HG03066 (cell line): Measurements from ENCODE around the gene PCBP4.
A peak's percentile ranks its signal among the peaks of the same experiment; 100 is the strongest.

Experiments used
- ATAC-seq: cut with Tn5 transposase; IDR thresholded peaks from one replicate; pipeline ENCODE4 v1.9.1; 2021; ENCODE audit warnings: low read depth; ENCODE audit not compliant: unreplicated experiment

The PCBP4 gene

GRCh38 chr3:51967384-51968169, at the start of gene PCBP4:
Gene PCBP4, minus strand, starts transcription at chr3:51967454. Its CDS starts 6,214 bp downstream, at chr3:51961240.
- peak; percentile 56 for ATAC-seq

GRCh38 chr3:52015438-52016228, 48.4 kb upstream of the PCBP4 start:
- no peak for ATAC-seq

- ATAC-seq = no peak
These were observed 47.4 kb upstream of the PCBP4 start for GRCh38 chr3:52014613-52015012.

- no peak for ATAC-seq
These were observed 46.7 kb upstream of the PCBP4 start for GRCh38 chr3:52013802-52014598.

- no peak for ATAC-seq
These were observed 45.4 kb upstream of the PCBP4 start for GRCh38 chr3:52012699-52013098.

GRCh38 chr3:52010431-52010830, 43.2 kb upstream of the PCBP4 start:
- ATAC-seq = no peak

GRCh38 chr3:52007291-52007690, 40.0 kb upstream of the PCBP4 start:
- no peak for ATAC-seq

GRCh38 chr3:52006820-52007133, 39.5 kb upstream of the PCBP4 start:
- ATAC-seq = no peak

- ATAC-seq = no peak
These were observed 39.0 kb upstream of the PCBP4 start for GRCh38 chr3:52006017-52006819.

- no peak for ATAC-seq
These were observed 38.3 kb upstream of the PCBP4 start for GRCh38 chr3:52005571-52005986.

- ATAC-seq = no peak
These were observed 37.7 kb upstream of the PCBP4 start for GRCh38 chr3:52004906-52005395.

GRCh38 chr3:52004163-52004787, 37.0 kb upstream of the PCBP4 start:
- no peak for ATAC-seq

- ATAC-seq = no peak
These were observed 35.5 kb upstream of the PCBP4 start for GRCh38 chr3:52002748-52003147.

GRCh38 chr3:52001443-52001974, 34.3 kb upstream of the PCBP4 start:
- peak; percentile 82 for ATAC-seq

- ATAC-seq = no peak
These were observed 32.6 kb upstream of the PCBP4 start for GRCh38 chr3:51999846-52000245.

- no peak for ATAC-seq
These were observed 31.5 kb upstream of the PCBP4 start for GRCh38 chr3:51998774-51999173.

- ATAC-seq = no peak
These were observed 30.8 kb upstream of the PCBP4 start for GRCh38 chr3:51997935-51998596.

GRCh38 chr3:51997172-51997571, 29.9 kb upstream of the PCBP4 start:
- ATAC-seq = no peak
